SKM-1 treated with dmso at 0.1 percent for 144 hours (cell line): ENCODE results near the gene PRKCH.

ENCODE experiments used
- DNase-seq: peaks from one replicate; lab custom pipeline; 2025; ENCODE audit not compliant: unreplicated experiment; lab: John Stamatoyannopoulos, UW

PRKCH gene

GRCh38 chr14:61484826-61485584 lies 163.6 kb downstream of the PRKCH start:
- no peak for DNase-seq

GRCh38 chr14:61485661-61486060 lies 164.3 kb downstream of the PRKCH start:
- no peak for DNase-seq

GRCh38 chr14:61486930-61487495 lies 165.6 kb downstream of the PRKCH start:
- DNase-seq, result no peak

GRCh38 chr14:61488417-61489401 lies 167.3 kb downstream of the PRKCH start:
- no peak for DNase-seq

GRCh38 chr14:61489512-61489911 lies 168.1 kb downstream of the PRKCH start:
- no peak for DNase-seq

GRCh38 chr14:61489932-61490331 lies 168.6 kb downstream of the PRKCH start:
- peak; percentile 16 for DNase-seq

- no peak for DNase-seq
Observed at GRCh38 chr14:61491224-61491623, 169.8 kb downstream of the PRKCH start.

GRCh38 chr14:61491876-61492434 lies 170.6 kb downstream of the PRKCH start:
- DNase-seq, result peak; percentile 19

GRCh38 chr14:61492474-61492873 lies 171.1 kb downstream of the PRKCH start:
- no peak for DNase-seq

GRCh38 chr14:61493239-61493638 lies 171.9 kb downstream of the PRKCH start:
- no peak for DNase-seq

- DNase-seq, result no peak
Observed at GRCh38 chr14:61494018-61494417, 172.6 kb downstream of the PRKCH start.

- no peak for DNase-seq
Observed at GRCh38 chr14:61495809-61496208, 174.4 kb downstream of the PRKCH start.

GRCh38 chr14:61498303-61498702 lies 176.9 kb downstream of the PRKCH start:
- DNase-seq, result no peak

- no peak for DNase-seq
Observed at GRCh38 chr14:61498811-61499210, 177.4 kb downstream of the PRKCH start.

GRCh38 chr14:61499991-61500390 lies 178.6 kb downstream of the PRKCH start:
- DNase-seq, result no peak

- DNase-seq, result no peak
Observed at GRCh38 chr14:61501714-61502458, 180.5 kb downstream of the PRKCH start.

- no peak for DNase-seq
Observed at GRCh38 chr14:61502459-61503093, 181.2 kb downstream of the PRKCH start.

GRCh38 chr14:61503167-61503801 lies 181.9 kb downstream of the PRKCH start:
- DNase-seq, result no peak

GRCh38 chr14:61504901-61505300 lies 183.5 kb downstream of the PRKCH start:
- no peak for DNase-seq
